Measurements from ENCODE around the gene TAGLN. TPM values are rescaled to one million over a fixed set of nuclear protein-coding genes. Genes with fewer than 3 reads are reported as not detected.
A peak's percentile ranks its signal among the peaks of the same experiment; 100 is the strongest.
"Not testable (repeated sequence)": the region's sequence is repeated elsewhere in the genome, so short reads cannot be mapped to it uniquely, and the experiment has no call there.

Gene TAGLN
- polyA plus RNA-seq, 1 donor = 806 TPM

DNA sequence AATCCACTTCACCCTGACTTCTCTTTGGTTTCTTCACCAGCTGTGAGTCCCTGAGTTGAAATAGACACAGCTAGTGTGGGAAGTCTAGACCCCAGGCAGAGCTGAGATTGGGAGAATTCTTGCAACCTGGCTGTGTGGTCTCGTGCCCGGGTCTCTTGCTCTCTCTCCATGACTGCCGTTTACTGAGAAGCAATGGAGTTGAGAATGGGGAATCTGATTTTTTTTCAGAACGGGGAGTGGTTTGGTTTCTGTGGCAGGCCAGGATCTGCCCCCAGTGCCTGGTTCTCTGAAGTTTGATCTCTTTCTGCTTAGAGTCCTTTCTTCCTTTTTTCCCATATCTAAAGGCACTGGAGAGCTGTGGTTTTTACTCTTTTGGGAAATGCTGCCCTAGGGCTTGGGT is 19.1 kb upstream of the TAGLN start:
- Histone ChIP-seq H3K27ac (ENCODE audit: low read length) (peak overlapping the region; percentile 94), H3K36me3 (ENCODE audit: control insufficient read depth, insufficient read depth, low read length) (peaks cover 20% of the 10 kb centered on the region), H3K4me3 (ENCODE audit: low read length) (peak overlapping the region; percentile 90), H3K27me3 (ENCODE audit: control insufficient read depth, insufficient read depth, low read length) (no peaks in the 10 kb centered on the region), H3K4me1 (ENCODE audit: control insufficient read depth, insufficient read depth, low read length) (peaks cover 25% of the 10 kb centered on the region), H3K9me3 (ENCODE audit: control insufficient read depth, low read depth, low read length) (no peaks in the 10 kb centered on the region)
- no peak for DNase-seq
- WGBS (ENCODE audit: insufficient coverage, low lambda C conversion rate) = no CpG with 5 or more reads among the region's 4 CpGs

DNA sequence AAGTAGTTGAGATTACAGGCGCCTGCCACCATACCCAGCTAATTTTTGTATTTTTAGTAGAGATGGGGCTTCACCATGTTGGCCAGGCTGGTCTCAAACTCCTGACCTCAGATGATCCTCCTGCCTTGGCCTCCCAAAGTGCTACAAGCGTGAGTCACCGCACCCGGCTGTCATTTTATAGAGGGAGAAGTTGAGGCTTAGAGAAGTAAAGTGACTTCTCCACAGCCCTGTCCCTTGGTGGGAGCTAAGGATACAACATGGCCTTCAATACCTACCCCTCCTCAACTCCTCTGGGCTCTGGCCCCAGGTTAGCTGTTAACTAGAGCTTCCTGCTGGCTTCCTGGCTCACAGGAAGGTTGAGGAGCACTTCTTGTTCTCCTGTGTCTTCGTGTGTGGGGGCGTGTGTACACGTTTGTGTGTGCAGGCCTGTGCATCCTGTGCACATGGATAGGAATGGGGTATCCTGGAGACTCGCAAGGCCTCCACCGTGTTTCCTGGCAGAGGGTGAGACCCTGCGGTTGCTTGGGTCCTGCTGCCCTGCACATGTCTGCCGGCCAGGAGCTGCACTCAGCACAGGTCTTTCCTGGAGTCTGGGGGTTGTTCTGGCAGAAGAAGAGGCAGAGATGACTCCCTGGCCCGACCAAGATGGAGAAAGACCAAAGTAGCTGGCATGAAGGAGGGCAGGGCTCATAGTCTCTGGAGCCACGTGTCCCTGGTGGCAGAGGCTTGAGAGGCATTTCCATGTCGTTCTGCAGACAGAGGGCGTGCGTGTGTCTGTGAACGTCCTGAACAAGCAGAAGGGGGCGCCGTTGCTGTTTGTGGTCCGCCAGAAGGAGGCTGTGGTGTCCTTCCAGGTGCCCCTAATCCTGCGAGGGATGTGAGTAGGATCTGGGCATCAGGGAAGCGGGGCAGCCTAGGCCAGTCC is 18.2 kb upstream of the TAGLN start:
- peak overlapping the region; percentile 94 for H3K27ac ChIP-seq (ENCODE audit: low read length)
- no peak overlapping the region for H3K4me3 ChIP-seq (ENCODE audit: low read length)
- DNase-seq = peak; percentile 69 to 75
- H3K4me1 ChIP-seq (ENCODE audit: control insufficient read depth, insufficient read depth, low read length) = peaks cover 26% of the 10 kb centered on the region
- no peaks in the 10 kb centered on the region for H3K9me3 ChIP-seq (ENCODE audit: control insufficient read depth, low read depth, low read length)
- H3K36me3 ChIP-seq (ENCODE audit: control insufficient read depth, insufficient read depth, low read length) = peaks cover 29% of the 10 kb centered on the region
- H3K27me3 ChIP-seq (ENCODE audit: control insufficient read depth, insufficient read depth, low read length) = no peaks in the 10 kb centered on the region
- WGBS (ENCODE audit: insufficient coverage, low lambda C conversion rate) = no CpG with 5 or more reads among the region's 22 CpGs

DNA sequence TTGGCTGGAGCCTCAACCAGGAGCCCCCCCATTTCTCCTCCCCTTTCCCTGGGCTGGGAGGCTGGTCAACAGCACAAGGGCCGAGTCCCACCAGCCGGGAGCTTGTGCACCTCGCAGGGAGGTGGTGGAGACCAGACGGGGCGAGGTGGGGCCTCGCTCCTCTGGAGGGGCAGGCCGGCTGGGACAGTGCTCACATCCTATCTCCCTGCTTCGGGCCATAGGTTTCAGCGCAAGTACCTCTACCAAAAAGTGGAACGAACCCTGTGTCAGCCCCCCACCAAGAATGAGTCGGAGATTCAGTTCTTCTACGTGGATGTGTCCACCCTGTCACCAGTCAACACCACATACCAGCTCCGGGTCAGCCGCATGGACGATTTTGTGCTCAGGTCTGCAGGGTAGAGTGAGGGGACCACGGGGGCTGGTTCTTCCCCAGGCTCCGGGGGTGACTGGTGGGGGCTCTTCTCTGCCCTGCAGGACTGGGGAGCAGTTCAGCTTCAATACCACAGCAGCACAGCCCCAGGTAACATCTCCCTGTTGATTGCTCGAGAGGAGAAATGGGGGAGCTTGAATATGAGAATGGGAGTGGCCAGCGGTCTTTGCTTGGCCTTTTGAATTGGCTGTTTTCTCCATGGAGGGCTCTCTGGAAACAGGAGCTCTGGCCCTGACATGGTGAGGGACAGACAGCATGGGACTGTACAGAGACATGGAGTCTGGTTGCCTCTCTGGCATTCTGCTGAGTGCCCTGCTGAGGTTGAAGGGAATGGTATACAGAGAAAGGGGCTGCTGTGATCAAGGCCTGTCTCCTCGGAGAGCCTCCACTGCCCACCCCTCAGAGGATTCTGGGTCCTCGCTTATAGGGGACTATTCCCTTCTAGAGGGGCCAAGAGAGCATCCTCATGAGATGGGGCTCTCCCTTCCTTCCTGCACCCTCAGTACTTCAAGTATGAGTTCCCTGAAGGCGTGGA is 17.3 kb upstream of the TAGLN start:
- WGBS (ENCODE audit: insufficient coverage, low lambda C conversion rate) = no CpG with 5 or more reads among the region's 22 CpGs
- H3K27ac ChIP-seq (ENCODE audit: low read length) = no peak overlapping the region
- peaks cover 38% of the 10 kb centered on the region for H3K36me3 ChIP-seq (ENCODE audit: control insufficient read depth, insufficient read depth, low read length)
- H3K27me3 ChIP-seq (ENCODE audit: control insufficient read depth, insufficient read depth, low read length) = no peaks in the 10 kb centered on the region
- no peak overlapping the region for H3K4me3 ChIP-seq (ENCODE audit: low read length)
- H3K4me1 ChIP-seq (ENCODE audit: control insufficient read depth, insufficient read depth, low read length) = peaks cover 34% of the 10 kb centered on the region
- no peak for DNase-seq
- no peaks in the 10 kb centered on the region for H3K9me3 ChIP-seq (ENCODE audit: control insufficient read depth, low read depth, low read length)

DNA sequence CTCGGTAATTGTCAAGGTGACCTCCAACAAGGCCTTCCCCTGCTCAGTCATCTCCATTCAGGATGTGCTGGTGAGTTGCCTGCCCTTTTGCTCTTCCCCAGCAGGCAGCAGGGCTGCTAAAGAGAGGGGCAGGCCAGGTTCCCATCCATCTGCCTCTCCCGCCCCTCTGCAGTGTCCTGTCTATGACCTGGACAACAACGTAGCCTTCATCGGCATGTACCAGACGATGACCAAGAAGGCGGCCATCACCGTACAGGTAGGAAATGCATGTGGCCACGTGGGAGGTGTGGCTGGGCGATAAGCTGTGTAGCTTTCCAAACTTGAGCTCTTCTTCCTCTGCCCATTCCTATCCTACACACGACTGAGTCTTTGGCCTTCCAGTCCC is 16.6 kb upstream of the TAGLN start:
- H3K9me3 ChIP-seq (ENCODE audit: control insufficient read depth, low read depth, low read length) = no peaks in the 10 kb centered on the region
- H3K27me3 ChIP-seq (ENCODE audit: control insufficient read depth, insufficient read depth, low read length) = no peaks in the 10 kb centered on the region
- 60% methylated on average over 1 of the region's 10 CpGs for WGBS (ENCODE audit: insufficient coverage, low lambda C conversion rate)
- peaks cover 44% of the 10 kb centered on the region for H3K36me3 ChIP-seq (ENCODE audit: control insufficient read depth, insufficient read depth, low read length)
- peaks cover 34% of the 10 kb centered on the region for H3K4me1 ChIP-seq (ENCODE audit: control insufficient read depth, insufficient read depth, low read length)
- H3K4me3 ChIP-seq (ENCODE audit: low read length) = no peak overlapping the region
- no peak for DNase-seq
- H3K27ac ChIP-seq (ENCODE audit: low read length) = no peak overlapping the region

DNA sequence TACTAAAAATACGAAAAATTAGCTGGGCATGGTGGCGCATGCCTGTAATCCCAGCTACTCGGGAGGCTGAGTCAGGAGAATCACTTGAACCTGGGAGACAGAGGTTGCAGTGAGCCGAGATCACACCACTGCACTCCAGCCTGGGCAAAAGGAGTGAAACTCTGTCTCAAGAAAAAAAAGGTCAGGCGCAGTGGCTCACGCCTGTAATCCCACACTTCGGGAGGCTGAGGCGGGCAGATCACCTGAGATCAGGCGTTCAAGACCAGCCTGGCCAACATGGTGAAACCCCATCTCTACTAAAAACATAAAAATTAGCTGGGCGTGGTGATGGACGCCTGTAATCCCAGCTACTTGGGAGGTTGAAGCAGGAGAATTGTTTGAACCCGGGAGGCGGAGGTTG is 16.0 kb upstream of the TAGLN start:
- not testable (repeated sequence) for H3K4me3 ChIP-seq (ENCODE audit: low read length); H3K9me3 ChIP-seq (ENCODE audit: control insufficient read depth, low read depth, low read length); DNase-seq; H3K27me3 ChIP-seq (ENCODE audit: control insufficient read depth, insufficient read depth, low read length); H3K27ac ChIP-seq (ENCODE audit: low read length)
- Histone ChIP-seq H3K36me3 (ENCODE audit: control insufficient read depth, insufficient read depth, low read length) (peaks cover 50% of the 10 kb centered on the region), H3K4me1 (ENCODE audit: control insufficient read depth, insufficient read depth, low read length) (peaks cover 30% of the 10 kb centered on the region)
- WGBS (ENCODE audit: insufficient coverage, low lambda C conversion rate) = no CpG with 5 or more reads among the region's 13 CpGs

DNA sequence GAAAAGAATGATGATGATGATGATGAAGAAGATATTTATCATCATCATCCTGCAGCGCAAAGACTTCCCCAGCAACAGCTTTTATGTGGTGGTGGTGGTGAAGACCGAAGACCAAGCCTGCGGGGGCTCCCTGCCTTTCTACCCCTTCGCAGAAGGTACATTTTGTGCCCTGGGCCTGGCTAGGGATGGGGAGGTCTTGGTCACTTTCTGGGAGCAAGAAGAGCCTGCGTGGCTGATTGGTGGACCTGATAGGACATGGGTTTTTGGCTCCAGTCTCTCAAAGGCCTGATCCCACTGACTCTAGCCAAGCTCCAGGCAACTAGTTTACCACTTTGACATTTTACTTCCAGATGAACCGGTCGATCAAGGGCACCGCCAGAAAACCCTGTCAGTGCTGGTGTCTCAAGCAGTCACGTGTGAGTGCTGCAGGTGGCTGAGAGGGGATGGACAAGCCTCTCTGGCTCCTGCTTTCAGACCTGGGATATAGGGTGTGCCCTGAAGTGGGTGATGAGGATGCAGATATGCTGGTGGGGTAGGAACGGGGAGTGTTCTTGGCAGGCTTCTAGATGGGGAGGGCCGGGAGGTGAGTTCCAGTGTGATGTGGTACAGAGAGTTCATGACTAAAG is 15.3 kb upstream of the TAGLN start:
- H3K27me3 ChIP-seq (ENCODE audit: control insufficient read depth, insufficient read depth, low read length) = no peaks in the 10 kb centered on the region
- no peaks in the 10 kb centered on the region for H3K9me3 ChIP-seq (ENCODE audit: control insufficient read depth, low read depth, low read length)
- H3K4me3 ChIP-seq (ENCODE audit: low read length) = no peak overlapping the region
- WGBS (ENCODE audit: insufficient coverage, low lambda C conversion rate) = 100% methylated on average over 1 of the region's 11 CpGs
- no peak overlapping the region for H3K27ac ChIP-seq (ENCODE audit: low read length)
- H3K36me3 ChIP-seq (ENCODE audit: control insufficient read depth, insufficient read depth, low read length) = peaks cover 57% of the 10 kb centered on the region
- DNase-seq = peak in 1 of 2 donors; percentile 43
- peaks cover 28% of the 10 kb centered on the region for H3K4me1 ChIP-seq (ENCODE audit: control insufficient read depth, insufficient read depth, low read length)

DNA sequence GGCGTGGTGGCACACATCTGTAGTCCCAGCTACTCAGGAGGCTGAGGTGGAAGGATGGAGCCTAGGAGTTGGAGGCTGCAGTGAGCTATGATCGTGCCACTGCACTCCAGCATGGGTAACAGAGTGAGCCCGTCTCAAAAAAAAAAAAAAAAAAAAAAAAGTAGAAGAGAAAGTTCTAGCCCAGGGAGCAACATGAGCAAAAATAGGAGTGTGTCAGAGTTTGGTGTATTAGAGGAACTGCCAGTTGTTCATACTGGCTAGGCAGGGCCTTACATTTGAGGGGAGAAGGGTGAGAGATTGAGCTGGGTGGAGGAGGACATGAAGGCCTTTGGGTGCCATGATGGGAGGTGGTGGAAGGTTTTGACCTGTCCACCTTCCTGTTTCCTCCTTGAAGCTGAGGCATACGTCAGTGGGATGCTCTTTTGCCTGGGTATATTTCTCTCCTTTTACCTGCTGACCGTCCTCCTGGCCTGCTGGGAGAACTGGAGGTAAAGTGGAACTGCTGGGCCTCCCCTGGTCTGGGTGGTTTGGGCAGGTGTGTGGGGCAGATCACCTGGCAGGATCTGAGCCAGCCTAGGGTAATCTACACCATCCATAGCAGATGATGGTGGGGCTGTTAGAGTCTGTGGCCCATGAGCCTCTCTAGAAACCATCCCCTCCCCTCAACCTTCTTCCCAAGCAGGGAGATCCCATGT is 13.3 kb upstream of the TAGLN start:
- DNase-seq = no peak
- Histone ChIP-seq H3K9me3 (ENCODE audit: control insufficient read depth, low read depth, low read length) (no peaks in the 10 kb centered on the region), H3K4me3 (ENCODE audit: low read length) (no peak overlapping the region), H3K4me1 (ENCODE audit: control insufficient read depth, insufficient read depth, low read length) (peaks cover 17% of the 10 kb centered on the region), H3K27ac (ENCODE audit: low read length) (peak overlapping the region; percentile 37), H3K27me3 (ENCODE audit: control insufficient read depth, insufficient read depth, low read length) (no peaks in the 10 kb centered on the region), H3K36me3 (ENCODE audit: control insufficient read depth, insufficient read depth, low read length) (peaks cover 76% of the 10 kb centered on the region)
- 40% methylated on average over 1 of the region's 5 CpGs for WGBS (ENCODE audit: insufficient coverage, low lambda C conversion rate)

DNA sequence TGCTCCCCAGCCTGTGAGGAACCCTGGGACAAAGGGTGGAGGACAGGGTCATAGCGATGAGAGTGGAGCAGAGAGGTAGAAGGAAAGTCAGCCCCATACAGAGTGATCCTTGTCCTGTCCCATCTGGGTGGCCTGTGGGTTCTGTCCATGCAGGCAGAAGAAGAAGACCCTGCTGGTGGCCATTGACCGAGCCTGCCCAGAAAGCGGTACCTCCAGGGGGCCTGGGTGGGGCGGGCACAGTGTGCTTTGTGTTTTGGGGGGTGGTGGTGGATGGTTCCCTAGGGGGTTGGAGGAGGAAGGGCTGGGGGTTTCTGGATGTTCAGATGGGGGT is 12.8 kb upstream of the TAGLN start:
- no peaks in the 10 kb centered on the region for H3K9me3 ChIP-seq (ENCODE audit: control insufficient read depth, low read depth, low read length)
- H3K4me3 ChIP-seq (ENCODE audit: low read length) = no peak overlapping the region
- H3K4me1 ChIP-seq (ENCODE audit: control insufficient read depth, insufficient read depth, low read length) = peaks cover 13% of the 10 kb centered on the region
- no CpG with 5 or more reads among the region's 4 CpGs for WGBS (ENCODE audit: insufficient coverage, low lambda C conversion rate)
- no peak for DNase-seq
- peaks cover 76% of the 10 kb centered on the region for H3K36me3 ChIP-seq (ENCODE audit: control insufficient read depth, insufficient read depth, low read length)
- H3K27ac ChIP-seq (ENCODE audit: low read length) = no peak overlapping the region
- H3K27me3 ChIP-seq (ENCODE audit: control insufficient read depth, insufficient read depth, low read length) = no peaks in the 10 kb centered on the region

DNA sequence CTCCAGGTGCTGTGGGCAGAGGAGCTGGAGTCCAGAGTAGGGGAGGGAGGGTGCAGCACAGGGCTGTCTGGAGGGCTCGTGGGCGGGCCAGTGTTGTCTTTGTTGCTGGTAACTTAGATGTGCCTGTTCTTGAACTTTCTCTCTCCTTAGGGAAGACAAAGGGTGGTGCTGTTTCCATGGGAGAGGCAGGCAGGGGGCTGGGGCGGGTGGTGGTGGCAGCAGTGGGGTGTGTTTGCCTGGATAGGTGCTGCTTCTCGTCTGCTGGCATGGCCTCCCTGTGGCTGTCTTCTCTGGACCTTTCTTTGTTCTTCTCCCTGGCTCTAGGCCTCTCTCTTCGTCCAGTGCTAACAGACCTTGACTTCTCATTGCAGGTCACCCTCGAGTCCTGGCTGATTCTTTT is 12.2 kb upstream of the TAGLN start:
- Histone ChIP-seq H3K27ac (ENCODE audit: low read length) (no peak overlapping the region), H3K27me3 (ENCODE audit: control insufficient read depth, insufficient read depth, low read length) (no peaks in the 10 kb centered on the region), H3K4me3 (ENCODE audit: low read length) (no peak overlapping the region), H3K36me3 (ENCODE audit: control insufficient read depth, insufficient read depth, low read length) (peaks cover 76% of the 10 kb centered on the region), H3K4me1 (ENCODE audit: control insufficient read depth, insufficient read depth, low read length) (peaks cover 13% of the 10 kb centered on the region), H3K9me3 (ENCODE audit: control insufficient read depth, low read depth, low read length) (no peaks in the 10 kb centered on the region)
- no peak for DNase-seq
- no CpG with 5 or more reads among the region's 6 CpGs for WGBS (ENCODE audit: insufficient coverage, low lambda C conversion rate)

DNA sequence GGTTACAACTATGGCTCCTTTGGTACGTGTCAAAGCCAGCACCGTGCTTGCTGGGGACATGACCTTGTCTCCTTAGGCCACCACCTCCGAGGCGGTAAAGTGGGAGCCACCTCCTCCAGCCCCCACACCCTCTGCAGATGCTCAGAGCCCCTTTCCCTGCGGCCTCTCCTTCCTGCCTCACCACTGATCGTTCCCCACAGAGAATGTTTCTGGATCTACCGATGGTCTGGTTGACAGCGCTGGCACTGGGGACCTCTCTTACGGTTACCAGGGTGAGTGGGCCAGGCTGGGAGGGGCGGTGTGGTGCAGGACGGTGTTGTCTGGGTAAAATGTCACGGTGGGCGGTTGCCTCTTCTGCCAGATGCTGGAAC is 11.8 kb upstream of the TAGLN start:
- peaks cover 76% of the 10 kb centered on the region for H3K36me3 ChIP-seq (ENCODE audit: control insufficient read depth, insufficient read depth, low read length)
- no peak for DNase-seq
- no peak overlapping the region for H3K4me3 ChIP-seq (ENCODE audit: low read length)
- H3K27me3 ChIP-seq (ENCODE audit: control insufficient read depth, insufficient read depth, low read length) = no peaks in the 10 kb centered on the region
- peaks cover 13% of the 10 kb centered on the region for H3K4me1 ChIP-seq (ENCODE audit: control insufficient read depth, insufficient read depth, low read length)
- no peaks in the 10 kb centered on the region for H3K9me3 ChIP-seq (ENCODE audit: control insufficient read depth, low read depth, low read length)
- no peak overlapping the region for H3K27ac ChIP-seq (ENCODE audit: low read length)
- WGBS (ENCODE audit: insufficient coverage, low lambda C conversion rate) = no CpG with 5 or more reads among the region's 13 CpGs

All from large intestine (tissue), 3 donors.